GM18858 (cell line): ENCODE results near the gene TARBP1.
A peak's percentile ranks its signal among the peaks of the same experiment; 100 is the strongest.
"Not testable (repeated sequence)": the region's sequence is repeated elsewhere in the genome, so short reads cannot be mapped to it uniquely, and the experiment has no call there.

Source experiments
- ATAC-seq: cut with Tn5 transposase; IDR thresholded peaks from one replicate; pipeline ENCODE4 v1.9.1; 2021; ENCODE audit not compliant: unreplicated experiment

Gene TARBP1

DNA sequence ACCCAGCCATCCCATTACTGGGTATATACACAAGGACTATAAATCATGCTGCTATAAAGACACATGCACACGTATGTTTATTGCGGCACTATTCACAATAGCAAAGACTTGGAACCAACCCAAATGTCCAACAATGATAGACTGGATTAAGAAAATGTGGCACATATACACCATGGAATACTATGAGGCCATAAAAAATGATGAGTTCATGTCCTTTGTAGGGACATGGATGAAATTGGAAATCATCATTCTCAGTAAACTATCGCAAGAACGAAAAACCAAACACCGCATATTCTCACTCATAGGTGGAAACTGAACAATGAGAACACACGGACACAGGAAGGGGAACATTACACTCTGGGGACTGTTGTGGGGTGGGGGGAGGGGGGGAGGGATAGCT, 79.5 kb downstream of the TARBP1 start:
- not testable (repeated sequence) for ATAC-seq

- ATAC-seq, result peak; percentile 45
Observed at GRCh38 chr1:234398849-234399381, 80.1 kb downstream of the TARBP1 start.

DNA sequence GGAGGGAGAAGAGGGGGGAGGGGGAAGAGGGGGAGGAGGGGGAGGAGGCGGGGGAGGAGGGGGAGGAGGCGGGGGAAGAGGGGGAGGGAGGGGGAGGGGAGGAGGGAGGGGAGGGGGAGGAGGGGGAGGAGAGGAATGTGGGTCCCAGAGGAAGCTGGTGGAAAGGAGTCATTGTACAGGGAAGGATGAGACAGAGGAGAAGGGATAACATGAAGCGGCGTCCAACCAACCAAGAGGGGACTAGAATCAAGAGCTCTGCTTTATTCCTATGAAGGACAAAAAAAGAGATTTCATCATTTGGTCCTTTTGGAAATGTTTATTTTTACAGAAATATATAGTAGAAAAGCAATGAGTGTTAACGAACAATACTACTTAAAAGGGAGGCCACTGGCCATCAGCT, 81.2 kb downstream of the TARBP1 start:
- ATAC-seq, result no peak

- no peak for ATAC-seq
Observed at GRCh38 chr1:234396871-234397270, 82.1 kb downstream of the TARBP1 start.

DNA sequence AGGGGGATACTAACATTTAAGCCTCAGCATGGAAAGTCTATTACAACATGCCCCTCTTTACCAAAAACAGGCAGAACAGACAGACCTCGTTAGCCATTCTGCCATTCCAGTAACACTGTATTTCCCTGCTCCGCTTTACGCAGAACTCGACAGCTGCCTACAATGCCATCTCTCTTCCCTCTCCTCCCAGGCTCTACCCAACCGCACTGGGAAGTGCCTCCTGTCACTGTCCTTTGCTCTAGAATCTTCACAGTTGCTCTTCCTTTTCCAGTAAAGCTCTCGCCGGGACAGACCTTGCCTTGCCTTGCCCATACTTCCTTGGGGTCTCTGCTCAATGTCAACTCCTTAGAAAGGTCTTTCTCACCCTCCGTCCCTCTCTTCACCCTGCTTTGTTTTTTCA, 82.9 kb downstream of the TARBP1 start:
- no peak for ATAC-seq

DNA sequence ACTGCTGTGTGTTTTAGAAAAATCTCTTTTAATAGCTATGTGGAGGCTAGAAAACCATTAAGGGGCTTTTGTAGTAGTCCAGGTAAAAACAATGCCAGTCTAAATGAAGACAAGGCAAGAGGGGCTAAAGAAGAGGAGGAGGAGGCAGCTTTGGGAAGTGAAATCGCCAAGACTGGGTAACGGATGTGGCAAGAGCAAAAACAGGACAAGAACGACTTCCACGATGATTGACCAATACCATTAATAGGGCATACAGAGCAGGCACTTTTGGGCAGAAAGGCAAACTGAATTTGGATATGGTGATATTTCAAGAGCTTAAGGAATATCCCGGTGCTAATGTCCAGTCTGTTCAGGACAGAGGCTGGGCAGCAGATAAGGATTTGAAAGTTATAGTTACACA, 83.7 kb downstream of the TARBP1 start:
- ATAC-seq, result no peak

- no peak for ATAC-seq
Observed at GRCh38 chr1:234393190-234393589, 85.8 kb downstream of the TARBP1 start.

DNA sequence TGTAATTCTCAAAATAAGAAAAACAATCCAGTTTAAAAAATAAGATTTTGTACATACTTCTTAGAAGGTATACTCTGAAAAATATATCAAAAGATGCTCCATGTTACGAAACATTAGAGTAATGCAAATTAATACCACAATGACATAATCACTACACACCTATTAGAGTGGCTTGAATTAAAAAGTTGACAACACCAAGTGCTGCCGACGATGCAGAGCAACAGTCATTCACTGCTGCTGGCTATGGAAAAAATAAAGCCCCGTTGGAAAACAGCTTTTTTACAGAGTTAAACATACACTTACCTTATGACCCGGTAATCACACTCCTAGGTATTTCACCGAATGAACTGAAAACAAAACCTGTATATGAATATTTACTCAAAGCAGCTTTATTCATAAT, 90.9 kb downstream of the TARBP1 start:
- ATAC-seq, result no peak

- ATAC-seq, result no peak
Observed at GRCh38 chr1:234386122-234386521, 92.9 kb downstream of the TARBP1 start.

DNA sequence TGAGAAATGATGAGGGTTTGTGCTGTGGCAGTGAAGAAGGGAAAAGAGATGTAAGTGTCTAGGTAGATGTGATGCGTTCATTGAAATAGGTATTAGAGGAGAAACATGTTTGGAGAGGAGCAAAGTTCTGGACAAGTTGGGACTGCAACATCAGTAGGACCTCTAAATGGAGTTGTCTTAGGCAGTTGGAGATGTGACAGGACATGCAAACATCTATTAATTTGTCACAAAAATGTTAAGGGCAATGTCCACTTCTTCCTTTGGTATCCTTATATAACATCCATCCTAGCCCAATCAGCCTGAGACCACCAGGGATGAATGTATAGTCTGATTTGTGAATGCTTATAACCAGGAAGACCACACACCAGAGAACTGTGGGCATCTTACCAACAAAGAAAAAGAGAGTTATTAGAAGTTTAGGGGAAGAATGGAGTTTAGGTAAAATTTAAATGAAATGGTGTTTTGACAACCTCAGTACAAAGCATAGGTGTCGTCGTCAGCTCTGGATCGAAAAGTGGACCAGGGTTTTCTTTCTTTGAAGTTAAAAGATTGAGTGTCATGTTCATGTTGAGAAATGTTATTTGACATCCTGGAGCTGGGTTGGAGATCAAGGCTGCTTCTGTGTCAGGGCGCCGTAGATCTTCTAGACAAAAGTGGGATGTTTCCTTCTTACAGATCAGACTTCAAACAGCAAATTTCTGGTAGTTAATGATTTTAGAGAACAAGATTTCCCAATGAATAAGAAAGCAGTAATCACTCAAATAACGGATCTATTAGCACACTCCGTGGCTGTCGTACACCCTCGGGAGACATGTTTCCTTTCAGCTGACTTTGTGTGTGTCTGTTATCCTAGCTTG, 97.1 kb downstream of the TARBP1 start:
- no peak for ATAC-seq

- not testable (repeated sequence) for ATAC-seq
Observed at GRCh38 chr1:234379591-234380109, 99.3 kb downstream of the TARBP1 start.

DNA sequence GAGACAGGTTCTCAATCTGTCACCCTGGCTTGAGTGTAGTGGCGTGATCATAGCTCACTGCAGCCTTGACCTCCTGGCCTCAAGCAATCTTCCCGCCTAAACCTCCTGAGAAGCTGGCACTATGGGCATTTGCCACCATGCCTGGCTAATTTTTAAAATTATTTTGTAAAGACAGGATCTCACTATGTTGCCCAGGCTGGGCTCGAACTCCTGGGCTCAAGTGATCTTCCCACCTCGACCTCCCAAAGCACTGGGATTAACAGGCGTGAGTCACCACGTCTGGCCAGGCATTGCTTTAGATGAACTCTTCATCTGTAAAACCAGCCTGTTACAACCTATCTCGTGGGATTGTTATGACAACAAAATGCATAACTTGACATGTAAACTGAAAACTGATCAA, 103.3 kb downstream of the TARBP1 start:
- ATAC-seq, result no peak

DNA sequence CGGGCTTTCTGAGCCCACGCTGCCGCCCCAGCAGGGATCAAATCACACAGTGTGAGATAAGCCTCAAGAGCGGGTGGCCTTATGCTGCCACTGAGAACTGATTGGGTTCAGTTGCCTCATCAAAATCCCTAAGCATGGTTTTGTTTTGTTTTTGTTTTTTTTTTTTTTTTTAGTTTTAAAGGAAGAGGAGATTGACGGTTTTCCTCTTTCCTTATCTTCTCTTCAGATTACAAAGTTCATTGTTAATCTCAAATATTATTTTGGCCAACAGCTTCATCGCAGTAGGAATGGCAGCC, 105.1 kb downstream of the TARBP1 start:
- peak; percentile 15 for ATAC-seq

DNA sequence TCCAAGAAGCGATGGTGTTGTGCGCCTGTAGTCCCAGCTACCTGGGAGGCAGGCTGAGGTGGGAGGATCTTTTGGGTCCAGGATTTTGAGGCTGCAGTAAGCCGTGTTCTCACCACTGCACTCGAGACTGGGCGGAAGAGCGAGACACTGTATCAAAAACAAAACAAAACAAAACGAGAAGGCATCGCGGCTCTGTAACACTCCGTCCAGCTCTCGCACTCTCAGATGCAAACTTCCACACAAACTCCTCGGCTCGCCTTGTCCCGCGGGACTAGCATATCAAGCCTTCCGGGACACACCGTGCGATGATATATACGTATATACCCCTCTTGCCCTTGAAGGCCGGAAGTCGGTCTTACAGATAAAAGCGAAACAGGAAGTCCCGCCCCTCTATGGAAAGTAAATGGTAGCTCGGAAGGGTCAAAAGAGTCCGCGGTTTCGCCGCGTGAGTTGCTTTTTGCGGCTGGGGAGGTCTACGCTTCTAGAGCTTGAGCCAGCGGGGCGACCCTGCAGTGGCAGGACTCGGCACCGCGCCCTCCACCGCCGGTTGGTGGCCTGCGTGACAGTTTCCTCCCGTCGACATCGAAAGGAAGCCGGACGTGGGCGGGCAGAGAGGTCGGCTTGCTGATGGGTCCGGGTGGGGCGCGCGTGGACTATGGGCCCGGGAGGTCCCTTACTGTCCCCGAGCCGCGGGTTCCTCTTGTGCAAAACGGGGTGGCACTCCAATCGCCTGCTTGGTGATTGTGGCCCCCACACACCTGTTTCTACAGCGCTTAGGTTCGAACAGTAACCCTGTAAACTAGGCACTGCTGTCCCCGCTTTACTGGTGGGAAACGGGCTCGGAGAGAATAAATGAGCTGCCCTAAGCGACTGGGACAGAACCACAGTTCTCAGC, 105.7 kb downstream of the TARBP1 start, which contains the start of gene COA6:
Gene COA6 (plus strand): TSS at position 393 of the 895 bp plus-strand sequence. CDS start 11 bp downstream, at position 404.
- ATAC-seq, result peak; percentile 85

DNA sequence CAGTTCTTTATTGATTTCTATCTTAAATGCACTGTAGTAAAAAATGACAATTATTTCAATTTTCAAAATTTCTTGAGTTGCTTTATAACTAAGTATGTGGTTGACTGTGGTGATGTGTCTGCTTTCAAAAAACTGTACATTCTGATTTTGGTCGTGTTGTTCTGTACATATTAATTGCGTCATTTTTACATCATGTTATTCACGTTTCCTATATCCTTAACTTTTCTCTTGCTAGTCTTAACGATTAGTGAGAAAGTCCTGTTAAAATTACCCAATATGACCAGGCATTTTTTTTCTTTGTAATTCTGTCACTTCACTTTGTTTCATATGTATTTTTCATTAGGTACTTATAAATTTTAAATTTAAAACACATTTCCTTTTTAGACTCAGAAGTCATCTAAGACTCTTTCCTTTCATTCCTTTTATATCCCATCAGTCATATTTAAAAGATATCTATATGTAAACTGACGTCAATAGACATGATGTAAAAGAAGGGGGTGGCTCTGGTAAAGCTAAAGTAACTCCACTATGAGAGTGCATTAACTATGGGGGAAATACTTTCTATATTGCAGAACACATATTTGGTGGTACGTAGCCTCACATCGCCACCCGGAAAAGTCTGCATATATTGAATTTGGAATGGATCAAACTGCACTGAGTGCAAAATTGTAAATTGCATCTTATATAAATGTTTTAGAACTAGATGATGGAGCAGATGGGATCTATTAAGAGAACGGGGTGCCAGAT, 106.8 kb downstream of the TARBP1 start:
- ATAC-seq, result no peak

GRCh38 chr1:234371414-234371813, 107.6 kb downstream of the TARBP1 start:
- ATAC-seq, result no peak

DNA sequence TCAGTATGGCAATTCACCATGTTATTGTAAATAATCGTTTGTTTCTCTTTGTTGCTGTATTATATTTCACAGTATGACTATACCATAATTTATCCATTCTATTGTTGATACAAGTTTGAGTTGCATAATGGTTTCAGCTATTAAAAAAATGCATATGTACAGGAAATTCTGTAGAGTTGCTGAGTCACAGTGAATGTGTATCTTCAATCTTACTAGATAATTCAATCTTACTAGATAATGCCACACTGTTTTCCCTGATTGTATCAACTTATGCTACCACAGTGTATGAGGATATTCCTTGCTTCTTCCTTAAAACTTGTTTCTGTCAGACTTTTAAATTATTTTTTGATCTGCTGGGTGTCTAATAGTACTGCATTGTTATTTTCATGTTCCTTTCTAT, 109.2 kb downstream of the TARBP1 start:
- ATAC-seq, result no peak

GRCh38 chr1:234369033-234369430, 109.9 kb downstream of the TARBP1 start:
- no peak for ATAC-seq

GRCh38 chr1:234368320-234369032, 110.5 kb downstream of the TARBP1 start:
- ATAC-seq, result no peak

GRCh38 chr1:234362558-234362957, 116.4 kb downstream of the TARBP1 start:
- no peak for ATAC-seq
